Measurements from ENCODE around the gene IL6. TPM values are rescaled to one million over a fixed set of nuclear protein-coding genes. Genes with fewer than 3 reads are reported as not detected.
"Not testable (repeated sequence)": the region's sequence is repeated elsewhere in the genome, so short reads cannot be mapped to it uniquely, and the experiment has no call there.

IL6 gene
- total RNA-seq, 1 experiment from 2014 or later: 22.0 TPM

GRCh38 chr7:22700559-22701002, 26.4 kb upstream of the IL6 start:
- TF ChIP-seq, protein P1, sequence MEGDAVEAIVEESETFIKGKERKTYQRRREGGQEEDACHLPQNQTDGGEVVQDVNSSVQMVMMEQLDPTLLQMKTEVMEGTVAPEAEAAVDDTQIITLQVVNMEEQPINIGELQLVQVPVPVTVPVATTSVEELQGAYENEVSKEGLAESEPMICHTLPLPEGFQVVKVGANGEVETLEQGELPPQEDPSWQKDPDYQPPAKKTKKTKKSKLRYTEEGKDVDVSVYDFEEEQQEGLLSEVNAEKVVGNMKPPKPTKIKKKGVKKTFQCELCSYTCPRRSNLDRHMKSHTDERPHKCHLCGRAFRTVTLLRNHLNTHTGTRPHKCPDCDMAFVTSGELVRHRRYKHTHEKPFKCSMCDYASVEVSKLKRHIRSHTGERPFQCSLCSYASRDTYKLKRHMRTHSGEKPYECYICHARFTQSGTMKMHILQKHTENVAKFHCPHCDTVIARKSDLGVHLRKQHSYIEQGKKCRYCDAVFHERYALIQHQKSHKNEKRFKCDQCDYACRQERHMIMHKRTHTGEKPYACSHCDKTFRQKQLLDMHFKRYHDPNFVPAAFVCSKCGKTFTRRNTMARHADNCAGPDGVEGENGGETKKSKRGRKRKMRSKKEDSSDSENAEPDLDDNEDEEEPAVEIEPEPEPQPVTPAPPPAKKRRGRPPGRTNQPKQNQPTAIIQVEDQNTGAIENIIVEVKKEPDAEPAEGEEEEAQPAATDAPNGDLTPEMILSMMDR (IDR thresholded peaks at IDR 0.05; ENCODE audit: unreplicated experiment): no peak
- Mint-ChIP-seq H3K27me3 (ENCODE audit: insufficient read depth, unreplicated experiment) (no peaks in the 10 kb centered on the region), H3K4me3 (ENCODE audit: unreplicated experiment) (no peak overlapping the region), H3K9me3 (ENCODE audit: unreplicated experiment) (no peaks in the 10 kb centered on the region), H3K27ac (ENCODE audit: low read depth, unreplicated experiment) (no peak overlapping the region), H3K36me3 (ENCODE audit: insufficient read depth, unreplicated experiment) (no peaks in the 10 kb centered on the region), H3K4me1 (ENCODE audit: insufficient read depth, unreplicated experiment) (peaks cover 10% of the 10 kb centered on the region)
- no TSS peak for BruUV-seq (replicated peaks)
- intact Hi-C loops (cut with micrococcal nuclease): no loop called here
- ChIA-PET POLR2A (interaction anchor here (1.2 kb wide), 1 partner anchor 22 kb away, joined by 3 read pairs; no protein-coding TSS in a partner anchor), CTCF (interaction anchor here (0.8 to 1.2 kb wide), 2 partner anchors 18 to 28 kb away, joined by 4 to 5 read pairs; no protein-coding TSS in a partner anchor)
- DNase-seq (ENCODE audit: unreplicated experiment): peak; percentile 17

DNA sequence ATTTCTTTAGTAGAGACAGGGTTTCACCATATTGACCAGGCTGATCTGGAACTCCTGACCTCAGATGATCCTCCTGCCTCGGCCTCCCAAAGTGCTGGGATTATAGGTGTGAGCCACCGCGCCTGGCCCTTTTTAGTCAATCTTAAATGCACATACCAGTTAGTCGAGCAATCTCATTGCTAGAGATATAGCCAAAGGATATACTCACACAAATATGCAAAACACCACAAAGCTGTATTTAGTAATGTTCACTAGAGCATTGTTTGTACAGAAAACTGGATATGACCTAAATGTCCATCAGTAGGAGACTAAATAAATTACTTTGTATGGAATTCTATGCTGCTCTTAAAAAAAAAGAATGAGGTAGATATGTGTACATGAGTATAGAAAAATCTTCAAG, 24.5 kb upstream of the IL6 start:
- Mint-ChIP-seq H3K36me3 (ENCODE audit: insufficient read depth, unreplicated experiment) (no peaks in the 10 kb centered on the region), H3K4me3 (ENCODE audit: unreplicated experiment) (no peak overlapping the region), H3K4me1 (ENCODE audit: insufficient read depth, unreplicated experiment) (no peaks in the 10 kb centered on the region), H3K9me3 (ENCODE audit: unreplicated experiment) (no peaks in the 10 kb centered on the region), H3K27ac (ENCODE audit: low read depth, unreplicated experiment) (no peak overlapping the region), H3K27me3 (ENCODE audit: insufficient read depth, unreplicated experiment) (no peaks in the 10 kb centered on the region)
- intact Hi-C loops (cut with micrococcal nuclease): no loop called here
- CTCF ChIA-PET: no interaction called here
- no TSS peak for BruUV-seq (replicated peaks)
- TF ChIP-seq, protein P1 (IDR thresholded peaks at IDR 0.05; ENCODE audit: unreplicated experiment): no peak
- POLR2A ChIA-PET: interaction anchor here (0.9 kb wide), 1 partner anchor 35 kb away, joined by 3 read pairs; no protein-coding TSS in a partner anchor
- no peak for DNase-seq (ENCODE audit: unreplicated experiment)

- intact Hi-C loops (cut with micrococcal nuclease); CTCF ChIA-PET; H3K4me1 Mint-ChIP-seq (ENCODE audit: insufficient read depth, unreplicated experiment); H3K27ac Mint-ChIP-seq (ENCODE audit: low read depth, unreplicated experiment); BruUV-seq (replicated peaks); H3K9me3 Mint-ChIP-seq (ENCODE audit: unreplicated experiment); H3K27me3 Mint-ChIP-seq (ENCODE audit: insufficient read depth, unreplicated experiment); H3K4me3 Mint-ChIP-seq (ENCODE audit: unreplicated experiment); H3K36me3 Mint-ChIP-seq (ENCODE audit: insufficient read depth, unreplicated experiment); DNase-seq (ENCODE audit: unreplicated experiment): not testable (repeated sequence)
- POLR2A ChIA-PET: interaction anchor here (0.9 kb wide), 1 partner anchor 35 kb away, joined by 3 read pairs; no protein-coding TSS in a partner anchor
Observed at GRCh38 chr7:22703107-22703855, 23.7 kb upstream of the IL6 start.

DNA sequence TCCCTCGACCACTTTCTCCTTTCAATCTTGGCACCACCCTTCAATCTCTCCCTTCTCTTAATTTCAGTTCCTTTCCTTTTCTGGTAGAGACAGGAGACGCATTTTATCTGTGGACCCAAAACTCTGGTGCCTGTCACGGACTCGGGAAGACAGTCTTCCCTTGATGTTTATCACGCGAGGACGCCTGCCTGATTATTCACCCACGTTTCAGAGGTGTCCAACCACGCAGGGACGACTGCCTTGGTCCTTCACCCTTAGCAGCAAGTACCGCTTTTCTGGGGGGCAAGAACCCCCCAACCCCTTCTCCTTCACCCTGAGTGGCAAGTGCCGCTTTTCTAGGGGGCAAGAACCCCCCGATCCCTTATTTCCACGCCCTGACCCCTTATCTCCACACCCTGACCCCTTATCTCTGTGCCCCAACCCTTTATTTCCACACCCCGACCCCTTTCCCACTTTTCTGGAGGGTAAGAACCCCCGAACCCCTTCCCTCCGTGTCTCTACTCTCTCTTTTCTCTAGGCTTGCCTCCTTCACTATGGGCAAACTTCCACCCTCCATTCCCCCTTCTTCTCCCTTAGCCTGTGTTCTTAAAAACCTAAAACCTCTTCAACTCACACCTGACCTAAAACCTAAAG, 22.9 kb upstream of the IL6 start:
- CTCF ChIA-PET; H3K4me1 Mint-ChIP-seq (ENCODE audit: insufficient read depth, unreplicated experiment); H3K9me3 Mint-ChIP-seq (ENCODE audit: unreplicated experiment); H3K27me3 Mint-ChIP-seq (ENCODE audit: insufficient read depth, unreplicated experiment); H3K27ac Mint-ChIP-seq (ENCODE audit: low read depth, unreplicated experiment); DNase-seq (ENCODE audit: unreplicated experiment); intact Hi-C loops (cut with micrococcal nuclease); H3K4me3 Mint-ChIP-seq (ENCODE audit: unreplicated experiment); H3K36me3 Mint-ChIP-seq (ENCODE audit: insufficient read depth, unreplicated experiment); POLR2A ChIA-PET; BruUV-seq (replicated peaks): not testable (repeated sequence)

DNA sequence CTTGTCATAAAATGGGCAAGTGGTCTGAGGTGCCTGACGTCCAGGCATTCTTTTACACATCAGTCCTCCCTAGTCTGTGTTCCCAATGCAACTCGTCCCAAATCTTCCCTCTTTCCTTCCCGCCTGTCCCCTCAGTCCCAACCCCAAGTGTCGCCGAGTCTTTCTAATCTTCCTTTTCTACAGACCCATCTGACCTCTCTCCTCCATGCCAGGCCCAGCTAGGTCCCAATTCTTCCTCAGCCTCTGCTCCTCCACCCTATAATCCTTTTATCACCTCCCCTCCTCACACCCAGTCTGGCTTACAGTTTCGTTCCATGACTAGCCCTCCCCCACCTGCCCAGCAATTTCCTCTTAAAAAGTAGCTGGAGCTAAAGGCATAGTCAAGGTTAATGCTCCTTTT, 22.3 kb upstream of the IL6 start:
- POLR2A ChIA-PET: interaction anchor here (0.7 kb wide), 1 partner anchor 113 kb away, joined by 3 read pairs; no protein-coding TSS in a partner anchor
- H3K27me3 Mint-ChIP-seq (ENCODE audit: insufficient read depth, unreplicated experiment); H3K9me3 Mint-ChIP-seq (ENCODE audit: unreplicated experiment); CTCF ChIA-PET; H3K4me3 Mint-ChIP-seq (ENCODE audit: unreplicated experiment); DNase-seq (ENCODE audit: unreplicated experiment); H3K4me1 Mint-ChIP-seq (ENCODE audit: insufficient read depth, unreplicated experiment); H3K36me3 Mint-ChIP-seq (ENCODE audit: insufficient read depth, unreplicated experiment); intact Hi-C loops (cut with micrococcal nuclease); H3K27ac Mint-ChIP-seq (ENCODE audit: low read depth, unreplicated experiment); BruUV-seq (replicated peaks): not testable (repeated sequence)

DNA sequence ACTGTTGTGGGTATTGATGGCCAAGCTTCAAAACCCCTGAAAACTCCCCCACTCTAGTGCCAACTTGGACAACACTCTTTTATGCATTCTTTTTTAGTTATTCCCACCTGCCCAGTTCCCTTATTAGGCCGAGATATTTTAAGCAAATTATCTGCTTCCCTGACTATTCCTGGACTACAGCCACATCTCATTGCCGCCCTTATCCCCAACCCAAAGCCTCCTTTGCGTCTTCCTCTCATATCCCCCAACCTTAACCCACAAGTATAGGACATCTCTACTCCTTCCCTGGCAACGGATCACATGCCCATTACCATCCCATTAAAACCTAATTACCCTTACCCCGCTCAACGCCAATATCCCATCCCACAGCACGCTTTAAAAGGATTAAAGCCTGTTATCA, 21.1 kb upstream of the IL6 start:
- H3K4me3 Mint-ChIP-seq (ENCODE audit: unreplicated experiment); CTCF ChIA-PET; H3K9me3 Mint-ChIP-seq (ENCODE audit: unreplicated experiment); H3K36me3 Mint-ChIP-seq (ENCODE audit: insufficient read depth, unreplicated experiment); H3K27me3 Mint-ChIP-seq (ENCODE audit: insufficient read depth, unreplicated experiment); BruUV-seq (replicated peaks); POLR2A ChIA-PET; intact Hi-C loops (cut with micrococcal nuclease); H3K4me1 Mint-ChIP-seq (ENCODE audit: insufficient read depth, unreplicated experiment); H3K27ac Mint-ChIP-seq (ENCODE audit: low read depth, unreplicated experiment); DNase-seq (ENCODE audit: unreplicated experiment): not testable (repeated sequence)

DNA sequence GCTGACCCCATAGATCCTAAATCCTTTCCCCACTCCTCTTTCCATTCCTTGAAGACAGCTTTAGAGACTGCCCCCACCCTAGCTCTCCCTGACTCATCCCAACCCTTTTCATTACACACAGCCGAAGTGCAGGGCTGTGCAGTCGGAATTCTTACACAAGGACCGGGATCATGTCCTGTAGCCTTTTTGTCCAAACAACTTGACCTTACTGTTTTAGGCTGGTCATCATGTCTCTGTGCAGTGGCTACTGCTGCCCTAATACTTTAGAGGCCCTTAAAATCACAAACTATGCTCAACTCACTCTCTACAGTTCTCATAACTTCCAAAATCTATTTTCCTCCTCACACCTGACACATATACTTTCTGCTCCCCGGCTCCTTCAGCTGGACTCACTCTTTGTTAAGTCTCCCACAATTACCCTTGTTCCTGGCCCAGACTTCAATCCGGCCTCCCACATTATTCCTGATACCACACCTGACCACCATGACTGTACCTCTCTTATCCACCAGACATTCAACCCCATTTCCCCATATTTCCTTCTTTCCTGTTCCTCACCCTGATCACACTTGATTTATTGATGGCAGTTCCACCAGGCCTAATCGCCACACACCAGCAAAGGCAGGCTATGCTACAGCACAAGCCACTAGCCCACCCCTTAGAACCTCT, 19.8 kb upstream of the IL6 start:
- POLR2A ChIA-PET; H3K27ac Mint-ChIP-seq (ENCODE audit: low read depth, unreplicated experiment); H3K36me3 Mint-ChIP-seq (ENCODE audit: insufficient read depth, unreplicated experiment); H3K27me3 Mint-ChIP-seq (ENCODE audit: insufficient read depth, unreplicated experiment); BruUV-seq (replicated peaks); intact Hi-C loops (cut with micrococcal nuclease); H3K4me1 Mint-ChIP-seq (ENCODE audit: insufficient read depth, unreplicated experiment); CTCF ChIA-PET; DNase-seq (ENCODE audit: unreplicated experiment); H3K9me3 Mint-ChIP-seq (ENCODE audit: unreplicated experiment); H3K4me3 Mint-ChIP-seq (ENCODE audit: unreplicated experiment): not testable (repeated sequence)

Data from MCF 10A (cell line).